WTC11 (cell line): ENCODE data around the gene PAPOLA. TPM values are rescaled to one million over a fixed set of nuclear protein-coding genes. Genes with fewer than 3 reads are reported as not detected.
A peak's percentile ranks its signal among the peaks of the same experiment; 100 is the strongest.

Source experiments
- ATAC-seq: fragments of 200-7000 bp; cut with Tn5 transposase; 2 replicates; pipeline ENCODE4 v1.10.0; 2021; ENCODE audit warnings: mild to moderate bottlenecking, moderate library complexity
- CTCF ChIA-PET: fragments of 300-600 bp; sonication (Branson Sonifier 250); formaldehyde crosslinking; loops from one replicate; lab custom pipeline; 2021; ENCODE audit warnings: antibody characterized with exemption; lab: Charles Lee
- POLR2A ChIA-PET: fragments of 350-600 bp; sonication (Branson Sonifier 250); formaldehyde crosslinking; loops from one replicate; lab custom pipeline; 2021; ENCODE audit warnings: antibody characterized with exemption; lab: Charles Lee
- DNase-seq: peaks from one replicate; pipeline ENCODE4 v3.0.0; 2021; ENCODE audit warnings: low spot score
- H3K27ac Mint-ChIP-seq: 2 replicates; pipeline ENCODE4 v1.8.0; 2021; ENCODE audit warnings: mixed read lengths
- H3K27me3 Mint-ChIP-seq: 2 replicates; pipeline ENCODE4 v1.8.0; 2021; ENCODE audit warnings: low read depth, mild to moderate bottlenecking, moderate library complexity, mixed read lengths
- H3K36me3 Mint-ChIP-seq: 2 replicates; pipeline ENCODE4 v1.8.0; 2021; ENCODE audit warnings: mixed read lengths
- H3K4me1 Mint-ChIP-seq: 2 replicates; pipeline ENCODE4 v1.8.0; 2022; ENCODE audit warnings: mixed read lengths
- H3K4me3 Mint-ChIP-seq: 2 replicates; pipeline ENCODE4 v1.8.0; 2021; ENCODE audit warnings: mild to moderate bottlenecking, moderate library complexity, mixed read lengths
- H3K9me3 Mint-ChIP-seq: 2 replicates; pipeline ENCODE4 v1.8.0; 2021; ENCODE audit warnings: mixed read lengths
- AR ChIP-seq: fragments of 250-450 bp; sonication (Bioruptor Pico); IDR thresholded peaks from 2 replicates; pipeline ENCODE4 v1.9.0; 2021; ENCODE audit warnings: mild to moderate bottlenecking
- ATF2 ChIP-seq: sonication (generic); formaldehyde crosslinking; IDR thresholded peaks from 2 replicates; pipeline ENCODE4 v1.8.1; 2022; ENCODE audit warnings: low read depth, missing genetic modification reagents, borderline replicate concordance
- ATF6 ChIP-seq: sonication (generic); formaldehyde crosslinking; IDR thresholded peaks from 2 replicates; pipeline ENCODE4 v1.8.1; 2023; ENCODE audit warnings: mild to moderate bottlenecking, missing genetic modification reagents
- E2F5 ChIP-seq: sonication (generic); formaldehyde crosslinking; IDR thresholded peaks from 2 replicates; pipeline ENCODE4 v1.8.1; 2022; ENCODE audit warnings: mild to moderate bottlenecking, moderate library complexity, missing genetic modification reagents
- EMX1 ChIP-seq: fragments of 250-450 bp; sonication (Bioruptor Pico); IDR thresholded peaks from 2 replicates; pipeline ENCODE4 v1.8.0; 2021; ENCODE audit warnings: mild to moderate bottlenecking
- ERG ChIP-seq: fragments of 250-450 bp; sonication (Bioruptor Pico); IDR thresholded peaks from 2 replicates; pipeline ENCODE4 v1.8.0; 2021; ENCODE audit warnings: mild to moderate bottlenecking
- FOXP4 ChIP-seq: sonication (generic); formaldehyde crosslinking; IDR thresholded peaks from 2 replicates; pipeline ENCODE4 v1.8.0; 2022; ENCODE audit warnings: mild to moderate bottlenecking, missing genetic modification reagents
- NFATC4 ChIP-seq: fragments of 250-450 bp; sonication (Bioruptor Pico); IDR thresholded peaks from 2 replicates; pipeline ENCODE4 v1.9.0; 2021; ENCODE audit warnings: mild to moderate bottlenecking
- NR1H2 ChIP-seq: sonication (generic); formaldehyde crosslinking; IDR thresholded peaks from 2 replicates; pipeline ENCODE4 v1.9.0; 2021; ENCODE audit warnings: mild to moderate bottlenecking, moderate library complexity, missing genetic modification reagents
- NR3C1 ChIP-seq: sonication (generic); formaldehyde crosslinking; conservative IDR thresholded peaks from 2 replicates; pipeline ENCODE4 v1.8.1; 2023; ENCODE audit warnings: low read depth, mild to moderate bottlenecking, missing genetic modification reagents
- SMAD3 ChIP-seq: sonication (generic); formaldehyde crosslinking; IDR thresholded peaks from 2 replicates; pipeline ENCODE4 v1.8.0; 2022; ENCODE audit warnings: missing genetic modification reagents, mild to moderate bottlenecking, borderline replicate concordance
- TP53 ChIP-seq: sonication (generic); formaldehyde crosslinking; IDR thresholded peaks from 2 replicates; pipeline ENCODE4 v1.8.1; 2023; ENCODE audit warnings: mild to moderate bottlenecking, missing genetic modification reagents
- ZNF138 ChIP-seq: sonication (generic); formaldehyde crosslinking; conservative IDR thresholded peaks from 2 replicates; pipeline ENCODE4 v1.8.1; 2022; ENCODE audit warnings: mild to moderate bottlenecking, moderate library complexity, missing genetic modification reagents
- ZNF317 ChIP-seq: sonication (generic); formaldehyde crosslinking; IDR thresholded peaks from 2 replicates; pipeline ENCODE4 v1.8.1; 2023; ENCODE audit warnings: low read depth, mild to moderate bottlenecking, moderate library complexity, missing genetic modification reagents, borderline replicate concordance
- ZNF396 ChIP-seq: fragments of 250-450 bp; sonication (Bioruptor Pico); IDR thresholded peaks from 2 replicates; pipeline ENCODE4 v1.8.0; 2021; ENCODE audit warnings: mild to moderate bottlenecking, moderate library complexity, borderline replicate concordance
- ZNF423 ChIP-seq: fragments of 250-450 bp; sonication (Bioruptor Pico); IDR thresholded peaks from 2 replicates; pipeline ENCODE4 v2.1.2; 2022; ENCODE audit warnings: mild to moderate bottlenecking, moderate library complexity
- total RNA-seq: library from RNA; stranded (reverse); gene quantifications from 3 replicates; pipeline ENCODE4 v1.2.3, GENCODE V29; 2021
- TF ChIP-seq, protein P1 (sequence below): fragments of 200-600 bp; IDR thresholded peaks from 2 replicates; pipeline ENCODE4 v1.8.0; 2022; ENCODE audit warnings: antibody characterized with exemption
- TF ChIP-seq, protein P2 (sequence below): sonication (generic); formaldehyde crosslinking; IDR thresholded peaks from 2 replicates; pipeline ENCODE4 v1.8.1; 2023; ENCODE audit warnings: mild to moderate bottlenecking, missing genetic modification reagents, moderate library complexity

PAPOLA gene
- total RNA-seq, 1 experiment from 2014 or later = 210 TPM

DNA sequence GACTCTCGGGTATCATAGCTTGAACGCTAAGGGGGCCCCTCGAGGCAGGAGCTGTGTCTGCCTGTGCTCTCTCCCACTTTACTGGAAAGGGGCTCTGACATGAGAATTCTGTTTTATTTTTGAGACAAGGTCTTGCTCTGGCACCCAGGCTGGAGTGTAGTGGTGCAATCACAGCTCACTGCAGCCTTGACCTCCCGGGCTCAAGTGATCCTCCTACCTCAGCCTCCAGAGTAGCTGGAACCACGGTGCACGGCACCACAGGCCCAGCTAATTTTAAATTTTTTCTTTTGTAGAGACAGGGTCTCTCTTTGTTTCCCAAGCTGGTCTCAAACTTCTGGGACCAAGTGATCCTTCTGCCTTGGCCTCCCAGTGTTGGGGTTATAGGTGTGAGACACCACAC is 77.7 kb downstream of the PAPOLA start:
- Mint-ChIP-seq H3K36me3 (no peaks in the 10 kb centered on the region), H3K27ac (no peak overlapping the region), H3K4me1 (peaks cover 29% of the 10 kb centered on the region), H3K4me3 (no peak overlapping the region), H3K27me3 (no peaks in the 10 kb centered on the region), H3K9me3 (no peaks in the 10 kb centered on the region)
- no peak for TF ChIP-seq ERG (CRISPR knock-in tag)
- TF ChIP-seq SMAD3 = no peak
- ATAC-seq (no peak), DNase-seq (no peak)
- ChIA-PET POLR2A (no interaction called here), CTCF (interaction anchor here (5.3 to 6.5 kb wide), 2 partner anchors 160 to 273 kb away, joined by 22 to 57 read pairs; no protein-coding TSS in a partner anchor)

- ATAC-seq (no peak), DNase-seq (no peak)
- H3K4me1 Mint-ChIP-seq = peaks cover 36% of the 10 kb centered on the region
- no peaks in the 10 kb centered on the region for H3K27me3 Mint-ChIP-seq
- peak overlapping the region; percentile 60; the same call in 1 of the 2 replicates for H3K27ac Mint-ChIP-seq
- no peaks in the 10 kb centered on the region for H3K9me3 Mint-ChIP-seq
- ChIA-PET POLR2A (no interaction called here), CTCF (interaction anchor here (1.4 to 6.5 kb wide), 3 partner anchors 10 to 272 kb away, joined by 3 to 57 read pairs (median 22); no protein-coding TSS in a partner anchor)
- no peaks in the 10 kb centered on the region for H3K36me3 Mint-ChIP-seq
- H3K4me3 Mint-ChIP-seq = no peak overlapping the region
- TF ChIP-seq ATF2 (CRISPR knock-in tag) (no peak), E2F5 (no peak), AR (CRISPR knock-in tag) (no peak), FOXP4 (CRISPR knock-in tag) (no peak), ZNF423 (CRISPR knock-in tag) (no peak), ZNF317 (CRISPR knock-in tag) (no peak), NR1H2 (no peak), ZNF396 (no peak), ERG (CRISPR knock-in tag) (no peak), ATF6 (CRISPR knock-in tag) (no peak), TP53 (CRISPR knock-in tag) (no peak), NR3C1 (CRISPR knock-in tag) (no peak), EMX1 (CRISPR knock-in tag) (no peak), NFATC4 (CRISPR knock-in tag) (no peak), ZNF138 (CRISPR knock-in tag) (no peak)
- TF ChIP-seq, protein P1, sequence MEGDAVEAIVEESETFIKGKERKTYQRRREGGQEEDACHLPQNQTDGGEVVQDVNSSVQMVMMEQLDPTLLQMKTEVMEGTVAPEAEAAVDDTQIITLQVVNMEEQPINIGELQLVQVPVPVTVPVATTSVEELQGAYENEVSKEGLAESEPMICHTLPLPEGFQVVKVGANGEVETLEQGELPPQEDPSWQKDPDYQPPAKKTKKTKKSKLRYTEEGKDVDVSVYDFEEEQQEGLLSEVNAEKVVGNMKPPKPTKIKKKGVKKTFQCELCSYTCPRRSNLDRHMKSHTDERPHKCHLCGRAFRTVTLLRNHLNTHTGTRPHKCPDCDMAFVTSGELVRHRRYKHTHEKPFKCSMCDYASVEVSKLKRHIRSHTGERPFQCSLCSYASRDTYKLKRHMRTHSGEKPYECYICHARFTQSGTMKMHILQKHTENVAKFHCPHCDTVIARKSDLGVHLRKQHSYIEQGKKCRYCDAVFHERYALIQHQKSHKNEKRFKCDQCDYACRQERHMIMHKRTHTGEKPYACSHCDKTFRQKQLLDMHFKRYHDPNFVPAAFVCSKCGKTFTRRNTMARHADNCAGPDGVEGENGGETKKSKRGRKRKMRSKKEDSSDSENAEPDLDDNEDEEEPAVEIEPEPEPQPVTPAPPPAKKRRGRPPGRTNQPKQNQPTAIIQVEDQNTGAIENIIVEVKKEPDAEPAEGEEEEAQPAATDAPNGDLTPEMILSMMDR = no peak
- TF ChIP-seq, protein P2, sequence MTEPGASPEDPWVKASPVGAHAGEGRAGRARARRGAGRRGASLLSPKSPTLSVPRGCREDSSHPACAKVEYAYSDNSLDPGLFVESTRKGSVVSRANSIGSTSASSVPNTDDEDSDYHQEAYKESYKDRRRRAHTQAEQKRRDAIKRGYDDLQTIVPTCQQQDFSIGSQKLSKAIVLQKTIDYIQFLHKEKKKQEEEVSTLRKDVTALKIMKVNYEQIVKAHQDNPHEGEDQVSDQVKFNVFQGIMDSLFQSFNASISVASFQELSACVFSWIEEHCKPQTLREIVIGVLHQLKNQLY (CRISPR knock-in tag) = no peak
Observed at GRCh38 chr14:96580566-96580965, 78.4 kb downstream of the PAPOLA start.
